ENCODE measurements around the gene CST6.
"Not testable (repeated sequence)": the region's sequence is repeated elsewhere in the genome, so short reads cannot be mapped to it uniquely, and the experiment has no call there.

Gene CST6

GRCh38 chr11:66015936-66016792, 4.4 kb downstream of the CST6 start:
- FAIRE-seq, result no peak

GRCh38 chr11:66016793-66017177, 5.0 kb downstream of the CST6 start:
- FAIRE-seq, result no peak

GRCh38 chr11:66017321-66017720, 5.5 kb downstream of the CST6 start:
- no peak for FAIRE-seq

- FAIRE-seq, result no peak
These were observed 8.4 kb downstream of the CST6 start for GRCh38 chr11:66020212-66020611.

GRCh38 chr11:66020618-66021357, 9.0 kb downstream of the CST6 start:
- no peak for FAIRE-seq

- no peak for FAIRE-seq
These were observed 10.8 kb downstream of the CST6 start for GRCh38 chr11:66022401-66023185.

GRCh38 chr11:66023186-66023440, 11.3 kb downstream of the CST6 start:
- not testable (repeated sequence) for FAIRE-seq

- FAIRE-seq, result no peak
These were observed 14.3 kb downstream of the CST6 start, which contains the start of gene CATSPER1 for GRCh38 chr11:66026017-66026529. Gene CATSPER1, minus strand, starts transcription at chr11:66026479. Its CDS starts 100 bp downstream, at chr11:66026379.

GRCh38 chr11:66032957-66033735, 21.3 kb downstream of the CST6 start:
- no peak for FAIRE-seq

GRCh38 chr11:66035653-66036333, 24.0 kb downstream of the CST6 start:
- no peak for FAIRE-seq

GRCh38 chr11:66036334-66036710, 24.5 kb downstream of the CST6 start:
- no peak for FAIRE-seq

- no peak for FAIRE-seq
These were observed 25.5 kb downstream of the CST6 start for GRCh38 chr11:66037327-66037726.

GRCh38 chr11:66039765-66040164, 28.0 kb downstream of the CST6 start:
- FAIRE-seq, result no peak

- no peak for FAIRE-seq
These were observed 30.6 kb downstream of the CST6 start for GRCh38 chr11:66042227-66042995.

GRCh38 chr11:66042996-66043906, 31.4 kb downstream of the CST6 start:
- FAIRE-seq, result no peak

GRCh38 chr11:66044757-66045156, 32.9 kb downstream of the CST6 start:
- FAIRE-seq, result no peak

- FAIRE-seq, result no peak
These were observed 33.4 kb downstream of the CST6 start for GRCh38 chr11:66045177-66045639.

GRCh38 chr11:66046901-66047300, 35.1 kb downstream of the CST6 start:
- no peak for FAIRE-seq

GRCh38 chr11:66047541-66048365, 35.9 kb downstream of the CST6 start:
- no peak for FAIRE-seq
